Breast epithelium (tissue), 3 donors: ENCODE measurements around the gene IRF2.

Experiments
- CTCF ChIP-seq, 3 donors: fragments of 450-650 bp; IDR thresholded peaks; one replicate each; pipeline ENCODE4 v1.5.1; 2016 to 2017; ENCODE audit warnings: antibody characterized with exemption in 3 of 3, mild to moderate bottlenecking in 3 of 3, moderate library complexity in 3 of 3
- POLR2AphosphoS5 ChIP-seq, 3 donors: sonication (generic); formaldehyde crosslinking; IDR thresholded peaks; one replicate each; pipeline ENCODE4 v1.6.1; 2017; ENCODE audit warnings: antibody characterized with exemption in 3 of 3

- TF ChIP-seq CTCF (IDR thresholded peaks at IDR 0.05) (no peak), POLR2AphosphoS5 (IDR thresholded peaks at IDR 0.05) (no peak)
These were observed 65.7 kb downstream of the IRF2 start for GRCh38 chr4:184408684-184409081.
